H1 (cell line): ENCODE measurements around the gene PLPPR3. TPM values are rescaled to one million over a fixed set of nuclear protein-coding genes. Genes with fewer than 3 reads are reported as not detected.

Source experiments
- CTCF ChIA-PET: fragments of 300-600 bp; sonication (Branson Sonifier 250); formaldehyde crosslinking; loops from one replicate; lab custom pipeline; 2021; ENCODE audit not compliant: partially characterized antibody; lab: Charles Lee
- POLR2A ChIA-PET: fragments of 300-600 bp; sonication (Branson Sonifier 250); formaldehyde crosslinking; loops from one replicate; lab custom pipeline; 2021; ENCODE audit warnings: inconsistent platforms; ENCODE audit not compliant: partially characterized antibody; lab: Charles Lee
- DNase-seq, 2 experiments: peaks; one replicate each; pipeline versions ENCODE4 v3.0.0 to v3.0.0-alpha.2; 2010 to 2022; ENCODE audit warnings: low spot score in 2 of 2, low read depth in 1 of 2, mixed read lengths in 1 of 2
- FAIRE-seq: peaks from 2 replicates; lab custom pipeline; 2011; peaks lifted over from hg19 to GRCh38; lab: Jason Lieb, UNC
- H2AFZ ChIP-seq: 2 replicates; pipeline ENCODE4 v1.8.1; 2012; ENCODE audit warnings: low read length, inconsistent platforms
- H2AK5ac ChIP-seq: 2 replicates; pipeline ENCODE4 v1.6.1; 2013; ENCODE audit warnings: low read depth, low read length
- H2BK120ac ChIP-seq: replicated peaks from 2 replicates; pipeline ENCODE3; 2013; ENCODE audit warnings: low read depth, low read length, inconsistent platforms
- H2BK12ac ChIP-seq: 2 replicates; pipeline ENCODE4 v1.6.1; 2013; ENCODE audit warnings: low read depth, low read length
- H2BK15ac ChIP-seq: 2 replicates; pipeline ENCODE4 v1.6.1; 2013; ENCODE audit warnings: low read length
- H2BK20ac ChIP-seq: 2 replicates; pipeline ENCODE4 v1.6.1; 2013; ENCODE audit warnings: low read length
- H2BK5ac ChIP-seq: 2 replicates; pipeline ENCODE4 v1.6.1; 2013; ENCODE audit warnings: low read depth, low read length
- H3K14ac ChIP-seq: 2 replicates; pipeline ENCODE4 v1.6.1; 2013; ENCODE audit warnings: inconsistent platforms; ENCODE audit not compliant: insufficient read length
- H3K18ac ChIP-seq: 2 replicates; pipeline ENCODE4 v1.6.1; 2013; ENCODE audit warnings: low read length; ENCODE audit errors: extremely low read depth
- H3K23ac ChIP-seq: 2 replicates; pipeline ENCODE4 v1.6.1; 2013; ENCODE audit warnings: inconsistent platforms; ENCODE audit not compliant: insufficient read length
- H3K23me2 ChIP-seq: 2 replicates; pipeline ENCODE4 v1.6.1; 2013; ENCODE audit warnings: low read depth, low read length
- H3K27ac ChIP-seq: 2 replicates; pipeline ENCODE4 v1.6.1; 2011; ENCODE audit warnings: low read depth, low read length, inconsistent platforms
- H3K27me3 ChIP-seq, 4 experiments: replicated peaks in 1 of 4; 1 replicate in 1 of 4; 2 replicates in 3 of 4; pipeline versions ENCODE4 v1.6.1 to v1.8.1; 2011 to 2013; ENCODE audit warnings: low read length in 3 of 4, mild to moderate bottlenecking in 3 of 4, inconsistent platforms in 2 of 4, mixed read lengths in 2 of 4, moderate library complexity in 1 of 4; ENCODE audit not compliant: control insufficient read depth in 3 of 4, insufficient read depth in 3 of 4; ENCODE audit errors: extremely low read depth in 1 of 4
- H3K36me3 ChIP-seq, 4 experiments: 2 replicates each; pipeline versions ENCODE4 v1.6.1 to v1.8.1; 2011 to 2013; ENCODE audit warnings: mild to moderate bottlenecking in 4 of 4, low read length in 3 of 4, moderate library complexity in 2 of 4, control low read depth in 1 of 4, inconsistent platforms in 1 of 4; ENCODE audit not compliant: insufficient read depth in 4 of 4, control insufficient read depth in 2 of 4
- H3K4ac ChIP-seq: replicated peaks from 2 replicates; pipeline ENCODE3; 2013; ENCODE audit warnings: low read length, low read depth, mixed read lengths, inconsistent platforms; ENCODE audit not compliant: insufficient read length
- H3K4me1 ChIP-seq, 4 experiments: replicated peaks in 1 of 4; 1 replicate in 1 of 4; 2 replicates in 3 of 4; pipeline versions ENCODE4 v1.6.1 to v1.8.1; 2011 to 2013; ENCODE audit warnings: low read length in 3 of 4, inconsistent platforms in 2 of 4, mixed read lengths in 1 of 4; ENCODE audit not compliant: insufficient read depth in 4 of 4, control insufficient read depth in 3 of 4
- H3K4me2 ChIP-seq, 2 experiments: 2 replicates each; pipeline versions ENCODE4 v1.6.1 to v1.8.1; 2011 to 2013; ENCODE audit warnings: low read depth in 2 of 2, low read length in 2 of 2, control low read depth in 1 of 2, inconsistent platforms in 1 of 2, mild to moderate bottlenecking in 1 of 2; ENCODE audit not compliant: insufficient read depth in 1 of 2
- H3K4me3 ChIP-seq, 4 experiments: fragments of 200-600, 300-600 bp in 1 of 4; sonication (generic), shearing (Covaris generic), sonication (Bioruptor Twin) in 1 of 4; 2 replicates each; pipeline versions ENCODE4 v1.5.1 to v1.8.1; 2011 to 2016; ENCODE audit warnings: low read length in 4 of 4, low read depth in 3 of 4, control low read depth in 2 of 4, inconsistent platforms in 2 of 4, mild to moderate bottlenecking in 2 of 4, mixed read lengths in 1 of 4, moderate library complexity in 1 of 4; ENCODE audit not compliant: insufficient read depth in 2 of 4; ENCODE audit errors: extremely low read depth in 1 of 4
- H3K56ac ChIP-seq: replicated peaks from 2 replicates; pipeline ENCODE3; 2013; ENCODE audit warnings: low read depth, mild to moderate bottlenecking, mixed read lengths, low read length, inconsistent platforms; ENCODE audit not compliant: insufficient read length
- H3K79me1 ChIP-seq: 2 replicates; pipeline ENCODE4 v1.6.1; 2013; ENCODE audit warnings: low read depth, low read length, control low read depth
- H3K79me2 ChIP-seq, 2 experiments: 2 replicates each; pipeline versions ENCODE4 v1.6.1 to v1.8.1; 2012 to 2013; ENCODE audit warnings: low read length in 2 of 2, mild to moderate bottlenecking in 2 of 2, inconsistent platforms in 1 of 2; ENCODE audit not compliant: insufficient read depth in 2 of 2, control insufficient read depth in 1 of 2
- H3K9ac ChIP-seq, 4 experiments: replicated peaks in 1 of 4; 1 replicate in 1 of 4; 2 replicates in 3 of 4; pipeline versions ENCODE4 v1.6.1 to v1.8.1; 2011 to 2013; ENCODE audit warnings: low read depth in 3 of 4, low read length in 3 of 4, control low read depth in 2 of 4, mild to moderate bottlenecking in 2 of 4, moderate library complexity in 2 of 4, inconsistent platforms in 1 of 4; ENCODE audit errors: extremely low read depth in 1 of 4
- H3K9me3 ChIP-seq, 2 experiments: 2 replicates each; pipeline versions ENCODE4 v1.6.1 to v1.8.1; 2012 to 2013; ENCODE audit warnings: mild to moderate bottlenecking in 2 of 2, moderate library complexity in 2 of 2, control low read depth in 1 of 2, inconsistent platforms in 1 of 2, low read depth in 1 of 2, low read length in 1 of 2, mixed read lengths in 1 of 2; ENCODE audit not compliant: insufficient read depth in 2 of 2
- H4K20me1 ChIP-seq, 2 experiments: replicated peaks in 1 of 2; 2 replicates each; pipeline versions ENCODE3 to v1.8.1; 2011 to 2013; ENCODE audit warnings: inconsistent platforms in 2 of 2, low read length in 2 of 2, mild to moderate bottlenecking in 1 of 2; ENCODE audit not compliant: insufficient read depth in 2 of 2, control insufficient read depth in 1 of 2
- H4K5ac ChIP-seq: 2 replicates; pipeline ENCODE4 v1.6.1; 2013; ENCODE audit warnings: low read length, low read depth, mixed read lengths, inconsistent platforms; ENCODE audit not compliant: insufficient read length
- H4K8ac ChIP-seq: 2 replicates; pipeline ENCODE4 v1.8.0; 2013; ENCODE audit warnings: mild to moderate bottlenecking, moderate library complexity, low read length, inconsistent platforms; ENCODE audit not compliant: insufficient read depth; ENCODE audit errors: extremely low read depth
- H4K91ac ChIP-seq: replicated peaks from 2 replicates; pipeline ENCODE3; 2013; ENCODE audit warnings: low read length, mixed read lengths, inconsistent platforms; ENCODE audit not compliant: insufficient read length
- POLR2AphosphoS5 ChIP-seq: IDR thresholded peaks from 2 replicates; pipeline ENCODE4 v1.6.1; 2011; ENCODE audit warnings: low read depth, low read length
- SAP30 ChIP-seq: fragments of 300-600 bp; sonication (generic); IDR thresholded peaks from 2 replicates; pipeline ENCODE4 v1.7.1; 2012; ENCODE audit warnings: low read length, moderate library complexity, mild to moderate bottlenecking, inconsistent platforms; ENCODE audit not compliant: insufficient read depth, insufficient replicate concordance
- TBP ChIP-seq: IDR thresholded peaks from 2 replicates; pipeline ENCODE4 v1.6.1; 2011; ENCODE audit warnings: low read depth, low read length, improper control_type of control experiment
- WGBS, 2 experiments: shearing (Covaris generic) in 1 of 2; methylation state at CpG; one replicate each; pipeline versions ENCODE4 v1.1.6 to v1.1.7; 2013 to 2015; ENCODE audit warnings: low lambda C conversion rate in 2 of 2, mixed read lengths in 2 of 2, inconsistent platforms in 1 of 2, low coverage in 1 of 2, missing lambda C conversion rate in 1 of 2; ENCODE audit not compliant: insufficient replicate concordance in 2 of 2, insufficient coverage in 1 of 2, insufficient read length in 1 of 2; ENCODE audit errors: extremely low coverage in 1 of 2, missing lambda C conversion rate in 1 of 2; 5-methylcytosine and 5-hydroxymethylcytosine counted together
- polyA plus RNA-seq, 7 experiments: library from polyadenylated mRNA; depleted of rRNA in 3 of 7; stranded (reverse) in 5 of 7; unstranded in 2 of 7; fragments of >200 nt in 5 of 7; fragments of 200-250 nt in 2 of 7; gene quantifications; 1 replicate in 5 of 7; 2 replicates in 1 of 7; 4 replicates in 1 of 7; pipeline versions ENCODE4 v1.2.1 to v1.2.3, GENCODE V29; 2011 to 2013; ENCODE audit warnings: missing spikeins in 2 of 7, mixed read lengths in 2 of 7
- total RNA-seq: library from RNA; stranded (reverse); fragmentation: NEBNext Ultra II Directional; extraction: Animal tissue kit (Norgen Biotek cat#: 25700); gene quantifications from 2 replicates; pipeline ENCODE4 v1.2.1, GENCODE V29; 2021

The PLPPR3 gene
- total and polyA plus RNA-seq, 2 of the 8 experiments (the other 6 are each of a cell fraction or from before 2014, with no cell fraction given), result 71.7 to 76.4 TPM

DNA sequence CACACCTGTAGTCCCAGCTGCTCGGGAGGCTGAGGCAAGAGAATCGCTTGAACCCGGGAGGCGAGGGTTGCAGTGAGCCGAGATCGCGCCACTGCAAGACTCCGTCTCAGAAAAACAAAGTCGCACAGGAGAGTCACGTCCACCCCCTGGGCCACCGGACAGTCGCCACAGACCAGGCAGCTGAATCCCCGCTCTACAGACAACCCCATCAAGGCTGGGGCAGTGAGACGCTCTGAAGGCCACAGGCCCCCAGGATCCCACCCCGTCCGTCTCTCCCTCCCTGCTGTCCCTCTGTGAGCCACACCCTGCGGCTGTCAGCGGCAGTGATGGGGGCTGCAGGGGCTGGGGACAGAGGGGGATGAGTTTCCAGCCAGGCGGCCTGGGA lies 40.0 kb downstream of the PLPPR3 start:
- no peak overlapping the region for H3K23ac ChIP-seq
- no peak overlapping the region for H2BK15ac ChIP-seq
- H3K79me2 ChIP-seq, result peaks cover 0 to 2% of the 10 kb centered on the region in 2 experiments; a peak in 2 of 4 replicates
- TF ChIP-seq TBP (no peak), SAP30 (peak; percentile 11), POLR2AphosphoS5 (no peak)
- TF ChIP-seq, all 59 proteins: peak for 1
- Histone ChIP-seq H3K4me2 (peak overlapping the region; percentile 56 to 67), H3K36me3 (no peaks in the 10 kb centered on the region), H2AK5ac (peak overlapping the region; percentile 82; the same call in 1 of the 2 replicates), H2BK12ac (peak overlapping the region; percentile 95), H2BK5ac (peak overlapping the region; percentile 89), H3K79me1 (no peaks in the 10 kb centered on the region; the same call in 1 of the 2 replicates), H3K14ac (no peak overlapping the region), H2BK20ac (peak overlapping the region; percentile 16), H2AFZ (no peak overlapping the region), H3K18ac (peak overlapping the region; percentile 79), H3K4me1 (peaks cover 7 to 16% (median 12%) of the 10 kb centered on the region in 4 experiments), H3K4me3 (peak overlapping the region in 2 of 4 experiments; percentile 37 to 53; a peak in 5 of 8 replicates), H3K23me2 (no peaks in the 10 kb centered on the region), H3K56ac (no peak overlapping the region), H4K8ac (peak overlapping the region; percentile 94; the same call in 1 of the 2 replicates), H3K27ac (peak overlapping the region; percentile 76; the same call in 1 of the 2 replicates), H3K9ac (peak overlapping the region in 1 of 4 experiments; percentile 62; a peak in 2 of 7 replicates), H3K4ac (peak overlapping the region; percentile 82), H3K9me3 (no peaks in the 10 kb centered on the region), H4K20me1 (no peaks in the 10 kb centered on the region), H4K91ac (peak overlapping the region; percentile 89), H2BK120ac (peak overlapping the region; percentile 97), H4K5ac (peak overlapping the region; percentile 51), H3K27me3 (no peaks in the 10 kb centered on the region)
- ChIA-PET POLR2A (interaction anchor here (0.6 to 9.0 kb wide), 14 partner anchors 8 to 1646 kb away, joined by 3 to 61 read pairs (median 6); partner anchors contain the start of genes CFD, CNN2 and PTBP1), CTCF (interaction anchor here (0.6 to 2.5 kb wide), 4 partner anchors 9 to 1138 kb away, joined by 3 to 10 read pairs (median 4); no protein-coding TSS in a partner anchor)
- FAIRE-seq (no peak), DNase-seq (no peak)
- 82% methylated on average over 17 of the region's 19 CpGs; no CpG with 5 or more reads in 1 of the 2 experiments for WGBS, 2 experiments
